Islet precursor cell (in vitro differentiated cells): ENCODE data around the gene TMEM100.
A peak's percentile ranks its signal among the peaks of the same experiment; 100 is the strongest.

Experiments used
- DNase-seq: peaks from one replicate; pipeline ENCODE4 v3.0.0-alpha.2; 2018

Gene TMEM100, protein sequence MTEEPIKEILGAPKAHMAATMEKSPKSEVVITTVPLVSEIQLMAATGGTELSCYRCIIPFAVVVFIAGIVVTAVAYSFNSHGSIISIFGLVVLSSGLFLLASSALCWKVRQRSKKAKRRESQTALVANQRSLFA

DNA sequence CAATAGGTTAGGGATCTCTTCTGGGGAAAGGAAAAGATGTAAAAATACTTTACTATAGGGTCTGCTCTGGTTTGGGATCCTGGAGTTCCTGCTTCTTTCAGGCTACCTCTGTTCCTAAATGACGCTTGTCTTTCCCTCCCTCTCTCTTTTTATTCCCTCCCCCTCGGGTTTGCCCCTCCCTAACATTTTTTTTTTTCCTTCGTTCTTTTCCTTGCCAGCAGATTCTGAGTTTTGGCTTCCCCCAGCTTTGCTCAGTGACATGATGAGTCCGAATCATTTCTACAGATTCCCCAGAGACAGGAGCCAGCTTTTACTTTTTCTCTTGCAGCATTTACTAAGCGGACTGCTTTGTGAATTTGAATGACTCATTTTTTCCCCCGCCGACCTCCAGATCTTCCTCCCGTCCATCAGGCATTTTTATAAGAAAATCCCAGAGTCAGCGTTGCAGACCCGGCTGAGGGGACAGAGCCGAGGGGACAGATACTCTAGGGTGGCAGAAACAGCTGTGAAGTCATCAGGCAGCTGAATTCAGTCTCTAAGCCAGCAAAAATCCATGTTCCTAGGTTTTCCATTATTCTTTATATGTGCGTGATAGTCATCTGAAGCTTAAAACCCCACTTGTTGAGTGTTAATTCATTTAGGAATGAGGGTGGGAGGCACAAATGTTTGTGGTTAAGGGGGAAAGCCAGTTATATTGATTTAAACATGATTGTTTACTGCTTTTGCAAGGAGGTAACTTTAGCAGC is at the start of gene TMEM100:
Gene TMEM100 (minus strand): TSS at position 123 of the 746 bp plus-strand sequence. CDS start 1,794 bp downstream, outside the sequence.
- peak; percentile 92 for DNase-seq

DNA sequence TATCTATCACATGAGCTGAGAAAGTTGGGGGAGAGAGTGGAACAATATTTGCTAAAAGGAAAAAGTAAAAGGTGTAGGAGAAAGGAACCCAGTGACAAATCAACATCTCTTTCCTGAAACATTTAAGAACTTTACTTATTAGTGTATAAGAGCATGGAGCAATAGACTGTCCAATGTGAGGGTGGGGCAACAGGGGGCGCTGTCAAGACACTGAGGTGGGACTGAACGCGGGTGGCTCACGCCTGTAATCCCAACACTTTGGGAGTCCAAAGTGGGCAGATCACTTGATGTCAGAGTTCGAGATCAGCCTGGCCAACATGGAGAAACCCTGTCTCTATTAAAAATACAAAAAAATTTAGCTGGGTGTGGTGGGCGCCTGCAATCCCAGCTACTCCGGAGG is 49.4 kb upstream of the TMEM100 start:
- no peak for DNase-seq

DNA sequence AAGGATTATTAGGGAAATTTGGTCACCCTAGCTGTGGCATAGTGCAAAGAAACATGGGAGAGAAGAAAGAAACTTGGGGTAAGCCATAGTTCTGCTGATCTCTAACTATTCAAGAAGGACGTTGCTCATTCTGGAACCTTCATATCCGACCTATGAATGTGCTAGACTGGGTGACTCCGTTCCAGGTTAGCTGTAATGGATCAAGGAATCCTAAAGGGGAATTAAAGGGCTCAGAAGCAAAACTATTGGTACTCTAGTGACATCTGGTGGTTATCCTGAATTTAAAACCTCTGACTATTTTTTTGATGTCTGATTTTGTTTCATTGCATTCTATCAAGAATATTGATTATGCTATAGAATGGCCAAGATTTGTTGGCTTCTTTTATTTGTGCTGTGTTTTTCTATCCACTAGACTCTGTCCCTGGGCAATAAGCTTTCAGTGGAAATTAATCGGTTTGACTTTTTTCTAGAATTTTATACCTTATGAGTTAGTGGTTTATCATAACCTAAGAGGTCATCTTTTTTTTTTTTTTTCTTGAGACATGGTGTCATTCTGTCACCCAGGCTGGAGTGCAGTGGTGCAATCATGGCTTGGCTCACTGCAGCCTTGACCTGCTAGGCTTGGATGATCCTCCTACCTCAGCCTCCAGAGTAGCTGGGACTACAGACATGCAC is 47.7 kb upstream of the TMEM100 start:
- no peak for DNase-seq

DNA sequence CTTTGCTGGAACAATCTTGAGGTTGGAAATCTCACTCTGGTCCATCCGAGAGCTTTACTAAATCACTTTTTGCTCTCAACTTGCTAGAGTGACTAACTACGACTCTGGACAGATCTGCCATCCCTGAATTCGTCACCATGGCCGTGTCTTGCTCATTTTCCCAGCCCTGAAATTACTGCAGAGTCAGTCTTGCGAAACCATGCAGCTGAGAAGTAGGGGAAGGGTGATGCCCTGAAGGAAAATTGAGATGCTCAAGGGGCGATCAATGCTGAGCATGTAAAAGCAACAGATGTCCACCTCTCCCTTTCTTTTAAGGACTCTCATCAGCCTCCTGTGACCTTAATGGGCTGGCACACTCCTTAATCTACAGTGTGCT is 46.9 kb upstream of the TMEM100 start:
- DNase-seq: peak; percentile 60

DNA sequence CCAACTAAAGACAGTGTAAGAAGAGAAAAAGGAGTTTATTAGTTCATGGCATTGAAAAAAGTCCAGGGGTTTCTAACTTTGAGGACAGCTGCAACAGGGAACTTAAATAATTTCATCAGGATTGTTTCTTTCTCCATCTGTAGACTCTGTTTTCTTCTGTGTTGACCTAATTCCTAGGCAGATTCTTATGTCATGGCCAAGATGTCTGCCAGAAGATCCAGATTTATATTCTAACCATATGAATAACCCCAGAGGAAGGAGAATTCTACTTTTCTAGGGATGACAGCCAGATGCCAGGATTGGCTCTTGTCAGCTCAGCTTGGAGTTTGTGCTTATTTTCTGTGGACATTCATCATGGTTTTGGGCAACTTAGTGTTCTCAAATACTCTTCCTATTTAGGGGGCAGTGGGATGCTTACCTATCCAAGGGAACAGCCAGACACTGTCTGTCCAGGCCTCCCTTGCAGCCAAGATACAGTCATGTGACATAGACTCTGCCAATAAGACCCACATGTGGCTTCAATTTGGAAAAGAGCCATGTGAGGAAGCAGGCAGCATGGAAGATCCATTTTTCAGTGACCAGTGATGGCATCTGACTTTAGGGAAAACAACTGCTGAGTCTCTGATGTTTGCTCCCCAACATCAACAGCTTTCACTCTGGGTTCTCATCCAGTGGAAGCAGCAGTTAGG is 46.4 kb upstream of the TMEM100 start:
- DNase-seq: no peak

DNA sequence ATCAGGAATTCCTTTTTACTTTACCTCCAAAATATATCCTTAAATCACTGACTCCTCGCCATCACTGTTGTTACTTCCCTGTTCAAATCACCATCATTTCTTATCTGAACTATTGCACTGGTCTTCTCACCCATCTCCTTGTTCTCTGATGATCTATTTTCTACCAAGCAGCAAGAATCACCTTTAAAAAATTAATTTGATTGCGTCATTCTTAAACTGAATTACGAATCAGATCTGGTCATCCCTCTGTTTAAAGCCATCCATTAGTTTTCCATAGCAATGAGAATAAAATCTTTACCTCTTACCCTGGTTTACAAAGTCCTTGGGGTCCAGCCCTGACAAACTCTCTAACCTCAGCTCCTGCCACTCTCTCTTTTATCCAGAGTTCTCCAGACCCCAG is 42.8 kb upstream of the TMEM100 start:
- no peak for DNase-seq

DNA sequence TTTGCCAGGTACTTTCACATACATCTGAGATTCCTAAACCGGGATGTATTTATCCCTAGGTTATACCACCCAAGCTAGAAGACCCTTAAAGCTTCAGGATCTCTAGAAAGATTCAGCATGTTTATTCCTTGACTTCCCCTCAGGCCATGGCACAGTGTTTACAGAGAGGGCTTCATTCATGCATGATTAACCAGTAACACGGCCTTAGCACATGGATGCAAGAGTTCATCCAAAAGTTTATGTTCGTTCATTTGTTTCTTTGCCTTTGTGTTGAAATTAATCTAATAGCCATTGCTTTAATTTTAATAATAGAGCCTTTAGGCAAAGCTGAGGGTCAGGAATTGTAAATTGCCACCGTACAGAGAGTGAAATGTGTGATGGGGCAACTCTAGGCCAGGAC is 41.9 kb upstream of the TMEM100 start:
- no peak for DNase-seq

DNA sequence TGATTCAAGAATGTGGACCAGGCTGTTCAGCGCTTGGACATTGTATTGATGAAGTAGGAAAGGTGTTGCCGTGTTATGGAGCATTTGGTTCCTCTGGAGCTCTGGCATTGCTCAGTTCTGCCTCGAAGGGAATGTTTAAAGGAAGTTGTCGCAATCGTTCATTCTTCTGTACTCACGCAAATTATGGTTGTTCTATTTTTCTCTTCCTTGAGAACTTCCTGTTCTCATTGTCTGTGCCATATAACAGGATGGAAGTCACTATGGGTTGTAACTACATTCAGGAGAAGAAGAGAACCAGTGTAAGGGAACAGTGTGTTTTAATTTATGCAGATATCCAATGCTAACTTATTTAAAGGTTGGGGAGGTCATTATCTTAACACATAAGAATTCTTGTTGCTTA is 41.2 kb upstream of the TMEM100 start:
- DNase-seq: no peak

DNA sequence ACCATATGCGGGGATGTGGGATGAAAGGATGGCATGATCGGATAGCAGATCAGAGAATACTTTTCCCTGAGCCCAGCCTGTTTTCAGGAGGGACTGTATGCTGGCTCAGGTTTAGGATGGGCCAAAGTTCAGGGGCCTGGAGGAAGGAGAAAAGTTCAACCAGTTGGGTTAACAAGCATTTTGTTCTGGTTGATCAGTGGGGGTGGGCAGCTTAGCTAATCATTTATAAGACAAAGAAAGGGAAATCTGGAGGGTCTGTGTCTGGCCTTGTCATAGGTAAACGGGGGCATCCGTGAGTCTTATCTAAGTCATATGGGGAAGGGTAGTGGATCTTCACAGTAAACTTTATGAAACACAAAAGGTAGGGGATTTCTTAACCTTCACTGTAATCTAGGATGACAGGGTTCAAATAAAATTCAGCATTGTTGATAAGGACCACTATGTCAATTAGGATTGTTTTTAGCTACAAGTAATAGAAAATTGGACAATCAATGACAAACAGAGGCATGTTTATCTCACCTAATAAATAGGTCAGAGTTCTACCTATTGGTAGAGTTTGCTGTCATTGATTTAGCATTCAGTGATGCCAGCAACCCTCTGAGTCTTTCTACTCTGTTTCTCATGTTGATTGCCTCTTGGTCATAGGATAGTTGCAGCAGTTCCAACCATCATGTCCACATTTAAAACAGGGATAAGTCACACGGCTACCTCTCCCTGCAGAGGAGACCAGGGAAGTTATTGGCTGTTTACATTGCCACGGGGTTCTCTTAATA is 39.6 kb upstream of the TMEM100 start:
- no peak for DNase-seq

DNA sequence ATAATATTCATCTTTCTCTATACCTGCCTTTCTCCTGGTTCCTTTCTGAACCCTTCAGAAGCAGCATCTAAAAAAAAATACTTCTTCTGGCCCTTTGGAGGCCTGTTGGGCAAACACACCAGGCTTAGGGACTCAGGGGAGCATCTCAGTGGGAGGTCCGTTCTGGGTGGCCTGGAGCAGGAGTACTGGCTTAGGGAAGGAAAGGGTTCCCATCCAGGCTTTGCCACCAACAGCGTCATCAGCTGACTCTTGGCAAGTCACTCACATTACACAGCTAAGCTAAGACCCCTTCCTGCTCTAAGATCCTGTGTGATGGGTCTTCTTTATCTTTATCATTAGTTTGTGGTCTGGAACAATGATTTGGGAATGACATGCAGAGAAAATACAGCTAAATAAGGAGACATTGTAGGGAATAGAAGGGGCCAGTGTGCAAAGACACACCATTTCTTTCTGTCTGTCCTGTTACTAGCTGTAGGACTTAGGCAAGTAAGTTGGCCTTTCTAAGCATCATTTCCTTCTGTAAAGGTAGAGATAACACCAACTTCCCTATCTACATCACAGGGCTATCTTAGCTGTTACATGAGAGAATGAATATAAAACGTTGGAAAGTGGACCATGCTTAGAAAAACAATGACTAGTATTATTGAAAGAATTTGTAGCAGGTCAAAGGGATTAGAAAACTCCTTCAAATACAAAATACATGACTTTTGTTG is 38.1 kb upstream of the TMEM100 start:
- DNase-seq: no peak

DNA sequence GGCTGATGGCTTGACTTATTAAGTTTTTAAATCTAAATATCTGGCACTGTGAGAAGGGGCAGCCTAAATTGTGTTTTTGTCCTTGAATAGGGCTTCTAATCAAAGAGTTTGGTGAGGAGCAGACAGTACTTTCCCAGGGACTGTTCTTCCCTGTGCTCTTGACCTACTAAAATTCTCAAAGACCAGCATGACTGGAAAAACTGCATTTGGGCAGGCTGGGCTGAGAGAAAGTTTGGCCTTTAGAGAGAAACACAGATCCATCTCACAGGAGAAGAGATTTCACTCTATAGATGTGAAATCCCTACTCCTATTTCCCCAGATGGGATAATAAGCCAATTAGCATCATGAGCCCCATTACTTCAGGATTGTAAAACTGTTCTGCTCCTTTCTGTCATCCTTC is 35.5 kb upstream of the TMEM100 start:
- no peak for DNase-seq

DNA sequence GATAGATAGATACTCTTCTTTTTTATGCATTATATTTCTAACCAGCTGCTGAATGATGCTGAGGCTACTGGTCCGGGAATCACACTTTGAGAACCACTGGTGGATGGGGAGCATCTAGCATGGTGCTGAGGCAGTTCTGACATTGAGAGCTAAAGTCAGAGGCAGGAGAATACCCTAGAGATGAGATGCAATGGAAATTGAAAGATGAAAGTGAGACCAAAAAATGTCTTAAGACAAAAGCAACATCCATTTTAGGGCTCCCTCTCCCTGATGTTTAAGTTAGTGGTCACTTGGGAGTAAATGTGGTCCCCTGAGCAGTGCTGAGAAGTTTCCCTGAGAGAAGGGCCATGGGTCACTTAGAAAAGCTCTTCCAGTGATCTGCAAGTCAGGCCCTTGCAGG is 35.0 kb upstream of the TMEM100 start:
- no peak for DNase-seq

DNA sequence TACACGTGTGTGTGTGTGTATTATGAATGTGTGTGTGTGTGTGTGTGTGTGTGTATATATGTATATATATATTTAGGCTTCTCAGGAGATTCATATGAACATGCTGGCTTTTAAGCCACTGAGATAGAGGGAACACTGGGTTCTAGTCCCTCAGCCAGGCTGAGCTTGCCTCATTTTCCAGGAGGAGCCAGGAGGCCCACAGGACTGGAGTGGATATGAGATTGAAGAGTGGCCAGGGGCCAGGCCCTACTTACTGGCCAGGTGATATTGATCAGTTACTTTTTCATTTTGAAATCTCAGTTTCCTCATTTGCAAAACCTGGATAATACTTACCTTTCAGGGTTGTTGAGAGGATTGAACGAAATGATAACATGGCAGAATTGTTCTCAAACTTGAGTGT is 34.0 kb upstream of the TMEM100 start:
- no peak for DNase-seq

DNA sequence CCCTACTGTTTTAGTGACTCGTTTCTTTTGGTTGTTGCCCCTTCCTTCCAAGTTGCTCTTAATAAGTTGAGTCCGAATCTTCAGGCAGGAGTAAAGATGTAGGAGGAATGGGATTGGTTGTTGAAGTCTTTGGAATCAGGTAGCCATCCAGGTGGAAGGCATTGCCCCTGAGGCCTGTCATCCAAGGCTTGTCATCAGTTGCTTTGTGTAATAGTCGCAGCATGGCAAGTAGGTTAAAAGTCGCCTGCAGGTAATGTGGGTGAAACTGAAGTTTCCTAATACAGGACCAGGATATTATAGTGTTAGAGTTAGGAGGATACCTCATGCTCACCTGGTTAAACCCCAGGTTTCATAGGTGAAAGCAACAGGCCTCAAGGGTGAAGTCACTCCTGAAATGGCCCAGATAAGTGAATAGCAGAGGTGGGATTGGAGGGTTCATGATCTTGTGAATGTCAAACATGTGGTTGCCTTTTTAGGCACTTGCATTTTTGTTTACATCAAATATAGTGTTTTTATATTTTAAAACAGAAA is 29.1 kb upstream of the TMEM100 start:
- DNase-seq: no peak

DNA sequence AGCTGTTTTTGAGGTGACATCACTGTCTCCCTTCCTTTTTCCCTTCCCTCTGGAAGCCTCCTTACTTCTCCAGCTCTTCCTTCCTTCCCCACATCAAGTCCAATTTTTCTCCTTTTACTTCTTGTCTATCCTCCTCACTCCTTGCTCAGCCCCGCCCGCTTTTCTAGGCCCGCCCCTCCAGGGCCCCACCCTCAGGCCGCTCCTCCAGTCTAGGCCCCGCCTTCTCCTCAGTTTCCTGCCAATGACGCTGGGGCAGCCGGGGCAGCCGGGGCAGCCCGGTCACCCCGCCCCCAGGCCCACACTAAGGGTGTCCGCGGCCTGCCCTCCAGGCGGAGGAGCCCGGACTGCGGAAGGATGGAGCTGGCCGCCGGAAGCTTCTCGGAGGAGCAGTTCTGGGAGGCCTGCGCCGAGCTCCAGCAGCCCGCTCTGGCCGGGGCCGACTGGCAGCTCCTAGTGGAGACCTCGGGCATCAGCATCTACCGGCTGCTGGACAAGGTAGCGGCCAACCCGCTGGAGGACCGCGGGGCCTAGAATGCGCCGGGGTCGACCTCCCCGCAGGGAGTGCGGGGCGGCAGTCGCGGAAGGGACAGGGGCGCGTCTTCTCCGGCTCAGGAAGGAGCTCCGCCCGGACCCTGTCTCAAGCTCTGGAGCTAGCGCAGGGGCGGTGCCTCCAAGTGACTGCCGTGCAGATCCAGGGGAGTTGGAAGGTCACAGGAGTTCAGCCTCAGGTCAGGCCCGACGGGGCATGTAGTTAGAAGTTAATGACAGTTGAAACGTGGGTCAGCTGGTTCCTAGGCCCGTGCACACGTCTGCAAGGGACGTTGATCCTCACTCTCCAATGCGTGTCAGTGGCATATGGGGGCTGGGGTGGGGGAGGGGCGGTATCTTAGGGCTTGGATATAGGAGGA is 28.3 kb upstream of the TMEM100 start, which contains the start of gene PCTP:
Gene PCTP (plus strand): TSS at position 302 of the 908 bp plus-strand sequence. CDS start 53 bp downstream, at position 355.
- peak; percentile 100 for DNase-seq

DNA sequence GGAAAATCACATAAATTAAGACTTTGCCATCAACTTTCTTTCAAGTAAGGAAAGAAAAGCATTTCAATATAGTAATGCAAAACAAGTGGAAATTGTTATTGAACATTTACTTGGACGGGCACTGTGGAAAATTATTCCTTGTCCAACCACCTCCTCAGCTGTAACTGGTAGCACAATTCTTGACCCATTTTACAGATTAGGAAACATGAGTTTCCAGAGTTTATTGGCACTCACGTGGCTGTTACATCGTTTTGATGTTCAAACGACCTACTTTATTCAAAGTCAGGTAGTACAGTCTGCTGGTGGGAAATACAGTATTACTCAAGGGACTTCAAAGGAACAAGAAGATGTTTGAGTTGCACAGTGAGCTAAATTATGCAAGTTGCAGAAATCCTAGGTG is 27.3 kb upstream of the TMEM100 start:
- no peak for DNase-seq

DNA sequence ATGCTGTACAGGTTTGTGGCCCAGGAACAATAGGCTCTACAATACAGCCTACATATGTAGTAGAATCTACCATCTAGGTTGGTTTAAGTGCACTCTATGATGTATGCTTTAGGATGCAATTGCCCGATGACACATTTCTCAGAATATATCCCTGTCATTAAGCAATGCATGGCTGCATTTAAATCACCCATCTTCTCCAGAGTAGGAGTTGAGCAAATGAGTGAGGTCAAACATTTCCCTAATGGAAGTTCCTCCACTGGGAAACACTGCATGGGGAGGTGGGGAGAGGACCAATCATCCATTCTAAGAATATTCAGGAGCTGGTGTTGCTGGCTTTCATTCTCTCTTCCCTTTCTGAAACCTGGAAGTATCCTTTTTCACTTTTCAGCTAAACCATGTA is 26.2 kb upstream of the TMEM100 start:
- DNase-seq: no peak

DNA sequence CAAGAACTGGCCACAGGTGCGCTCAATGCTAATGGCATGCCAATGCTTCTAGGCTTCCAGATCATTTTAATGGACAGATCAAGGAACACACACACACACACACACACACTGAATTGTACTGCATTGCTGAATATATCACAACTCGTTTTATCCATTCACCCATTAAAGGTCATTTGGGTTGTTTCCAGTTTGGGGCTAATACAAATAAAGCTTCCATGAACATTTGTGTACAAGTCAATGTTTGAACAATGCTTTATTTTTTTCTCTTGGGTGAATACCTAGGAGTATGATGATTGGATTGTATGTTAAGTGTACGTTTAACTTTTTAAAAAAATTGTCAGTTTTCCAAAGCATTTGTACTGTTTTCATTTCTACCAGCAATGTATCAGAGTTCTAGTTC is 24.5 kb upstream of the TMEM100 start:
- DNase-seq: no peak

DNA sequence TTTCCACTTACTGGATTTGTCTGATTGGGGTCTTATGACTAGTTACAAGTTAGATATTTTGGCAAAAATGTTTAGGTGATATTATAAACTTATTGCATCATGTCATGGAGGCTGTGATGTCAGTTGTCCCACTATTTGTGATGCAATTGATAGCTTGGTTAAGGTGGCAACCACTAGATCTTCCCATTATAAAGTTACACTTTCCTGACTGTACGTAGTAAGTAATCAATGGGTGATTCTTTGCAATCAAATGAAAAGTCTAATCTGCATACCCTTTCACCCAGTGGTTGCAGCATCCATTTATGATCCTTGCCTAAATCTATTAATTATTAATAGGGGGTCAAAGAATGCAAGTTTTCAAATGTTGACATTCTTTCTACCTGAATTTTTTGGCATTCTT is 23.8 kb upstream of the TMEM100 start:
- no peak for DNase-seq

DNA sequence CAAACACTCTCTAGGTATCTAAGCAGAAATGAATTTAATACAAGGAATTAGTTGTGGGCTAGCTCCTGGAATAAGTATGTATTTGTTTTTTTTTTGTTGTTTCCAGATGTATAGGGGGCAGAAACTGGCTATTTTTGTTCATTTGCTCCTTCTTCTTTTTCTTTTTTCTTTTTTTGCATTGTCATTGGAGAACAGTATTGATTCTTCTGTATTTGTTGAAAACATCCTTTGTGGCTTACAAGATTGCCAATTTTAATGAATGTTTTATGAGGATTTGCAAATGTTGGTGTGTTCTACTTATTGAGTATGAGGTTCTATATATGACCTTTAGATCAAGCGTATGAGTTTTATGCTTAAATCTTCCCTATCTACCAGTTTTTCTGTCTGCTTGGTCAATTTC is 22.6 kb upstream of the TMEM100 start:
- no peak for DNase-seq
